Pancreas (tissue), 10 donors: ENCODE measurements around the gene FNIP2. TPM values are rescaled to one million over a fixed set of nuclear protein-coding genes. Genes with fewer than 3 reads are reported as not detected.
"Not testable (repeated sequence)": the region's sequence is repeated elsewhere in the genome, so short reads cannot be mapped to it uniquely, and the experiment has no call there.

Source experiments
- ATAC-seq, 4 donors: fragments of 200-7000 bp; cut with Tn5 transposase; one replicate each; pipeline versions ENCODE4 v1.8.0 to v1.9.1; 2020; ENCODE audit warnings: mild to moderate bottlenecking in 4 of 4, moderate library complexity in 4 of 4
- DNase-seq, 6 donors: peaks; one replicate each; pipeline ENCODE4 v3.0.0-alpha.2; 2020
- FAIRE-seq: peaks from 2 replicates; lab custom pipeline; 2012; peaks lifted over from hg19 to GRCh38; lab: Jason Lieb, UNC
- H3K27ac ChIP-seq, 4 donors: fragments of 200-600 bp; sonication (generic); 1 replicate in 3 of 4; 2 replicates in 1 of 4; pipeline versions ENCODE4 v1.5.0 to v1.8.0; 2020
- H3K27me3 ChIP-seq, 4 donors: fragments of 200-600 bp; one replicate each; pipeline ENCODE4 v1.8.0; 2021
- H3K36me3 ChIP-seq, 3 donors: fragments of 200-600 bp; sonication (generic) in 1 of 3; one replicate each; pipeline versions ENCODE4 v1.5.0 to v1.8.0; 2020 to 2021
- H3K4me1 ChIP-seq, 3 donors: fragments of 200-600 bp; one replicate each; pipeline ENCODE4 v1.8.0; 2021
- H3K4me3 ChIP-seq, 4 donors: fragments of 200-600 bp; sonication (generic) in 2 of 4; one replicate each; pipeline versions ENCODE4 v1.5.0 to v1.8.0; 2020 to 2021
- H3K9me3 ChIP-seq, 4 donors: fragments of 200-600 bp; one replicate each; pipeline ENCODE4 v1.8.0; 2021
- WGBS, 2 donors: extraction: QIAGEN DNeasy Blood & Tissue Kit; methylation state at CpG; one replicate each; pipeline ENCODE4 v1.1.7; 2013; 5-methylcytosine and 5-hydroxymethylcytosine counted together
- intact Hi-C, 3 donors: fragments of 100-400 bp; cut with DNase I; formaldehyde crosslinking; loops; one replicate each; pipeline versions ENCODE4 v1.11.1 to v1.14.2; 2022
- polyA plus RNA-seq, 2 donors: library from polyadenylated mRNA; stranded (reverse); fragments of 200-250 nt; gene quantifications; one replicate each; pipeline ENCODE4 v1.2.3, GENCODE V29; 2013
- total RNA-seq, 6 donors: library from RNA; stranded (reverse); fragmentation: NEBNext Ultra II Directional in 4 of 6; extraction: Animal tissue kit (Norgen Biotek cat#: 25700) in 4 of 6; gene quantifications; one replicate each; pipeline versions ENCODE4 v1.2.1 to v1.2.4, GENCODE V29; 2021 to 2023
- TF ChIP-seq, protein P1 (sequence below), 4 donors: fragments of 200-600 bp; sonication (generic) in 3 of 4; IDR thresholded peaks; one replicate each; pipeline versions ENCODE4 v1.5.0 to v1.8.0; 2021; ENCODE audit warnings: antibody characterized with exemption in 4 of 4
- donor health status: healthy with polysubstance abuse.
- donor health status: DM: no; HTN: no; CAD: no; lungs with moderate emphysema.
- donor health status: DM: no; HTN: no; CAD: no.
- donor health status: control.
- donor health status: control.
- donor health status: Bipolar disorder and iron deficiency.
- donor health status: DM: yes; HTN: yes; CAD: no.
- donor health status: DM: no; HTN: no; CAD: no.
- donor health status: DM: no; HTN: no; CAD: no.
- donor health status: DM: yes; HTN: yes; CAD: no.

FNIP2 gene
- total and polyA plus RNA-seq, 8 donors = 5.4 to 28.2 (median 15.9) TPM

DNA sequence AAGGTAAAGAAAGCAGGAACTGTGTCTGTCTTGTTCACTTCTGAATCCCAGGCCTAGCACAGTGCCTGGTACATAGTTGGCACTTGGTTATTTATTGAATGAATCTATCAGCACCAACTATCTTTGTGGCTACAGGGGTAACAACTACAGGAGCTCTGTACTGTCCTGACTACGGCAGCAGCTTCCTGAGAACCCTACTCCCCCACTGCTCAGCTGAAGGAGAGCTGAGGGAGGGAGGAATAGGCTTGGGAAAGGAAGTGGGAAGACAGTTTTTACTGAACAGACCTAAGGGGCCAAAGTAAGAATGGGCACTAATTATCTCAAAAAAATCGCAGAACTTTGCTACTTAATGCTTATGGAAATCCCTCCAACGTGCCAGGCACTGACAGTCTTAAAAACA lies 178.0 kb downstream of the FNIP2 start:
- DNase-seq (no peak), FAIRE-seq (no peak), ATAC-seq (no peak)
- intact Hi-C loops = no loop called here
- H3K4me3 ChIP-seq = no peak overlapping the region
- H3K36me3 ChIP-seq = no peaks in the 10 kb centered on the region
- TF ChIP-seq, protein P1, sequence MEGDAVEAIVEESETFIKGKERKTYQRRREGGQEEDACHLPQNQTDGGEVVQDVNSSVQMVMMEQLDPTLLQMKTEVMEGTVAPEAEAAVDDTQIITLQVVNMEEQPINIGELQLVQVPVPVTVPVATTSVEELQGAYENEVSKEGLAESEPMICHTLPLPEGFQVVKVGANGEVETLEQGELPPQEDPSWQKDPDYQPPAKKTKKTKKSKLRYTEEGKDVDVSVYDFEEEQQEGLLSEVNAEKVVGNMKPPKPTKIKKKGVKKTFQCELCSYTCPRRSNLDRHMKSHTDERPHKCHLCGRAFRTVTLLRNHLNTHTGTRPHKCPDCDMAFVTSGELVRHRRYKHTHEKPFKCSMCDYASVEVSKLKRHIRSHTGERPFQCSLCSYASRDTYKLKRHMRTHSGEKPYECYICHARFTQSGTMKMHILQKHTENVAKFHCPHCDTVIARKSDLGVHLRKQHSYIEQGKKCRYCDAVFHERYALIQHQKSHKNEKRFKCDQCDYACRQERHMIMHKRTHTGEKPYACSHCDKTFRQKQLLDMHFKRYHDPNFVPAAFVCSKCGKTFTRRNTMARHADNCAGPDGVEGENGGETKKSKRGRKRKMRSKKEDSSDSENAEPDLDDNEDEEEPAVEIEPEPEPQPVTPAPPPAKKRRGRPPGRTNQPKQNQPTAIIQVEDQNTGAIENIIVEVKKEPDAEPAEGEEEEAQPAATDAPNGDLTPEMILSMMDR (IDR thresholded peaks at IDR 0.05) = no peak
- no peaks in the 10 kb centered on the region for H3K9me3 ChIP-seq
- H3K4me1 ChIP-seq = no peaks in the 10 kb centered on the region
- WGBS, 2 donors = 88 to 89% methylated on average over 3 of the region's 3 CpGs
- no peak overlapping the region for H3K27ac ChIP-seq
- H3K27me3 ChIP-seq = no peaks in the 10 kb centered on the region

DNA sequence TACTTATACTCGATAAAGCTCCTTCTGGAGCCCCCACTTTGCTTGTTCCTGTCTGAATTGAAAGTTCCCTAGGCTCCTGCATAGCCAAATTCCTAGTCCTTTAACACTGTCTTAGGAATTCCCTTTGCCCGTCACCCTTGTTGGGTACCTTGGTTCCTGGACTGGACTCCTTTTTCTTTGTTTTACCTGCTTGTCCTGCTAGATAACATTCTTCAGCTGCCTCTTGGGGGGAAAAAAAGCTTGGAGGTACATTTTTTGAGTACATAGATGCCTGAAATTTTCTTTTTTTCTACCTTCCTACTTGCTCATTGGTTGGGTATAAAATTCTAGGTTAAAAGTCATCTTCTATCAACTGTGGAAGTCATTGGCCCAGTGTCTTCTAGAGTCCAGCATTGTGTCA lies 179.2 kb downstream of the FNIP2 start:
- H3K4me1 ChIP-seq = no peaks in the 10 kb centered on the region
- DNase-seq = no peak
- H3K27ac ChIP-seq = no peak overlapping the region
- H3K4me3 ChIP-seq = no peak overlapping the region
- FAIRE-seq = no peak
- ATAC-seq = no peak
- intact Hi-C loops = no loop called here
- 91 to 94% methylated on average over 2 of the region's 2 CpGs for WGBS, 2 donors
- H3K36me3 ChIP-seq = no peaks in the 10 kb centered on the region
- TF ChIP-seq, protein P1 (IDR thresholded peaks at IDR 0.05) = no peak
- no peaks in the 10 kb centered on the region for H3K27me3 ChIP-seq
- H3K9me3 ChIP-seq = no peaks in the 10 kb centered on the region

DNA sequence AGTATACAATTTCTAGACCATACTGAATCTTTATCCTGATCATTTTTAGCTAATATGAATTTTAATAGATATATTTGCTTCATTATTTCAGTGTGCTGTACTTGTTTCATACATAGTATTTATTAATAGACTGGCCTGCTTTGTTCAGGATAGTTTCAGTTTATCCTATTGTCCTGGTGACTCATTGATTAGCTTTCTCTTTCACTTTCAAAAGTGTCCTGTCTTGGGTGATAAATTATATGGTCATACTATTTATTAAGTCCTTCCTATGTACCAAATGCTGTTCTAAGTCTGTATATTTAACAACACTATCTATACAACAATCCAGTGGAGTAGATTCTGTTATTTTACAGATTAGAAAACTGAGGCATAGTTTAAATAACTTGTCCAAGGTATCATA lies 180.3 kb downstream of the FNIP2 start:
- no peak for DNase-seq
- intact Hi-C loops = no loop called here
- no peaks in the 10 kb centered on the region for H3K27me3 ChIP-seq
- peak in 2 of 4 donors; percentile 78 to 84 for ATAC-seq
- H3K27ac ChIP-seq = no peak overlapping the region
- TF ChIP-seq, protein P1 (IDR thresholded peaks at IDR 0.05) = no peak
- H3K9me3 ChIP-seq = no peaks in the 10 kb centered on the region
- H3K4me1 ChIP-seq = no peaks in the 10 kb centered on the region
- no peak for FAIRE-seq
- H3K36me3 ChIP-seq = no peaks in the 10 kb centered on the region
- no peak overlapping the region for H3K4me3 ChIP-seq

DNA sequence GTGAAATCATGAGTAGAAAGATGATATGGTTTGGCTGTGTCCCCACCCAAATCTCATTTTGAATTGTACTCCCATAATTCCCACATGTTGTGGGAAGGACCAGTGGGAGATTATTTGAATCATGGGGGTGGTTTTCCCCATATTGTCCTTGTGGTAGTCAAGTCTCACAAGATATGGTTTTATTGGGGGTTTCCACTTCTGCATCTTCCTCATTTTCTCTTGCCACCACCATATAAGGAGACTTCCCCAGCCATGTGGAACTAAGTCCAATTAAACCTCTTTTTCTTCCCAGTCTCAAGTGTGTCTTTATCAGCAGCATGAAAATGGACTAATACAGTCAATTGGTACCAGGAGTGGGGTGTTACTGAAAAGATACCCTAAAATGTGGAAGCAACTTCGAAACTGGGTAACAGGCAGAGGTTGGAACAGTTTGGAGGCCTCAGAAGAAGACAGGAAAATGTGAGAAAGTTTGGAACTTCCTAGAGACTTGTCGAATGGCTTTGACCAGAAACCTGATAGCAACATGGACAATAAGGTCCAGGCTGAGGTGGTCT lies 183.5 kb downstream of the FNIP2 start:
- H3K27me3 ChIP-seq, H3K27ac ChIP-seq, H3K4me3 ChIP-seq, H3K9me3 ChIP-seq, ATAC-seq, intact Hi-C loops, DNase-seq, H3K36me3 ChIP-seq, FAIRE-seq, H3K4me1 ChIP-seq: not testable (repeated sequence)
- 79 to 93% methylated on average over 2 of the region's 2 CpGs for WGBS, 2 donors

- ATAC-seq, H3K27ac ChIP-seq, intact Hi-C loops, H3K4me1 ChIP-seq, H3K9me3 ChIP-seq, H3K27me3 ChIP-seq, FAIRE-seq, DNase-seq, H3K36me3 ChIP-seq, H3K4me3 ChIP-seq: not testable (repeated sequence)
- 82 to 91% methylated on average over 9 of the region's 9 CpGs for WGBS, 2 donors
Observed at GRCh38 chr4:158956345-158956744, 187.5 kb downstream of the FNIP2 start.

- H3K9me3 ChIP-seq, H3K4me1 ChIP-seq, intact Hi-C loops, H3K27ac ChIP-seq, H3K4me3 ChIP-seq, H3K27me3 ChIP-seq, H3K36me3 ChIP-seq, ATAC-seq, DNase-seq, FAIRE-seq: not testable (repeated sequence)
- 89 to 98% methylated on average over 3 of the region's 3 CpGs for WGBS, 2 donors
Observed at GRCh38 chr4:158956918-158957317, 188.1 kb downstream of the FNIP2 start.

Other genes with a start within 250 kb of the FNIP2 start
- gene RXFP1, start 247.1 kb upstream of the FNIP2 start, total RNA-seq = under 1 TPM; 0.06 to 0.32 (median 0.20) TPM
- under 1 TPM; 0.19 to 0.47 TPM for gene RXFP1, start 247.1 kb upstream of the FNIP2 start, polyA plus RNA-seq
- gene C4orf46, start 97.1 kb upstream of the FNIP2 start, total RNA-seq = 1 to 10 TPM; 1.0 to 2.7 (median 1.4) TPM
- gene C4orf46, start 97.1 kb upstream of the FNIP2 start, polyA plus RNA-seq = 1 to 10 TPM; 1.3 to 2.5 TPM
- gene ETFDH, start 96.7 kb upstream of the FNIP2 start, total RNA-seq = 10 to 100 TPM; 11.6 to 21.1 (median 13.5) TPM
- gene ETFDH, start 96.7 kb upstream of the FNIP2 start, polyA plus RNA-seq = 10 to 100 TPM; 14.7 to 33.3 TPM
- 10 to 100 TPM in 1 of 6 donors, 1 to 10 TPM in 5; 5.6 to 14.5 (median 8.0) TPM for gene PPID, start 45.6 kb upstream of the FNIP2 start, total RNA-seq
- gene PPID, start 45.6 kb upstream of the FNIP2 start, polyA plus RNA-seq = 10 to 100 TPM in 1 of 2 donors, 1 to 10 TPM in 1; 9.0 to 12.0 TPM